Measurements from ENCODE around the gene AQP1. TPM values are rescaled to one million over a fixed set of nuclear protein-coding genes. Genes with fewer than 3 reads are reported as not detected.

The AQP1 gene
- total RNA-seq, 1 donor from 2014 or later: 155 TPM

DNA sequence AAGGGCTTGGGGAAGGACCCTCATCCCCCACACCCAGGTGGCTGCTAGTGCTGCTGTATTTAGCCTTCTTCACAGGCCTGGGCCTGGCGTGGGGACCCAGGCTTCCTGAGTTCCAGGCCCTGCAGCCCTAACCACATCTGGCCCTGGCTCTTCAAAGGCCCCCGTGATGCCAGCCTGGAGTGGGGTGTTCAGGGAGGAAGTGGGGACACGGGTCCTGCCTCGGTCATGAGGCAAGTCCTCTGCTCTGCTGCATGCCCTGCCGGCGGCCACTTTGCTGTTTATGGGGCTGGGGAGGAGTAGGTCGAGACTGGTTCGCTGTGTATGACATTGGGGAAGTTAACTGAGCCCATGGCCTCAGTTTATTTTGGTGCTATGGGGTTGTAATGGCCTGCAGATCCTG lies 8.5 kb upstream of the AQP1 start:
- intact Hi-C loops (cut with DNase I): no loop called here
- no peak for DNase-seq (ENCODE audit: low spot score)

- intact Hi-C loops (cut with DNase I): no loop called here
- no peak for DNase-seq (ENCODE audit: low spot score)
These were observed 7.1 kb upstream of the AQP1 start for GRCh38 chr7:30904561-30904960.

DNA sequence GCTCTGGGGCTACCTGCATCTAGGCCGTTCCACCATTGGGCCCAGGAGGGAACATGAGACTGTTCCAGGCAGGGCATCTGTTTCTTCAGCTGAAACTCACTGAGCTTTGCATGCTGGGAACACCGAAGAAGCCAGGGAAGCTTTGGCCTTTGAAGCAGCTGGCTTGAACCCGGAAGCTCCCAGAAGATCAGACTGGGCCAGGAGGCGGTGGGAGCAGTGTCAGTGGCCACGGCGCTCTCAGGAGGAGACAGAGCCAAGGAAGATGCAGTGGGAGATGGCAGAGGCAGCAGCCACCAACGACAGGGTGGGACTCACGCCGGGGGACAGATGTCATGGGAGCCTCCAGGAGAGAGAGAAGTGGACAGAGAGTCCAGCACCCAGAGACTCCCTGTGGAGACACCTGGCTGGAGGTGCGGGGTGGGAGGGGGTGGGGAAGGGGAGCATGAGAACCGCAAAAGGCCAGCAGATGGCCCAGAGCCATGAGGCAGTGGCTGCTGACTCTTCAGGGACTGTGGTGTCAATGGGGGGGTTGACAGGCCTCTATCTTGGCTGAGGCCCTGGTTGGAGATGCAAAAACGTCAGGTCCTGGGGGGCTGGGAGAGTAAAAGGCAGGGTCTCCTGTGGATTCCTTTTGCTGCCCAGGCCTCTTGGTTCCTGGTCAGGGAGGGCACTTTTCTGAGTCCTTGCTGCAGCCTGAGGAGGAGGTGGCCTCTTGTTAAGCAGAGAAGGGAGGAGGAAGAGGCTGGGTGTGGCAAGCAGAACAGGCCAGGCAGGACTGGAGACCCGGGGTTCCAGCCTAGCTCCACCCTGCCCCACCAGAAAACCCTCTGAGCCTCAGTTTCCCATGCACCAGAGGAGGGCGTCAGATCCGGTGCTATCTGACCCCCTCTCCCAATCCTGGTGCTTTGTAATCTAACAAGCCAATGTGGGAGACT lies 6.3 kb upstream of the AQP1 start:
- no peak for DNase-seq (ENCODE audit: low spot score)
- intact Hi-C loops (cut with DNase I): loop anchor here (5.0 kb wide), 1 partner anchor 103 kb away; no protein-coding TSS in a partner anchor

DNA sequence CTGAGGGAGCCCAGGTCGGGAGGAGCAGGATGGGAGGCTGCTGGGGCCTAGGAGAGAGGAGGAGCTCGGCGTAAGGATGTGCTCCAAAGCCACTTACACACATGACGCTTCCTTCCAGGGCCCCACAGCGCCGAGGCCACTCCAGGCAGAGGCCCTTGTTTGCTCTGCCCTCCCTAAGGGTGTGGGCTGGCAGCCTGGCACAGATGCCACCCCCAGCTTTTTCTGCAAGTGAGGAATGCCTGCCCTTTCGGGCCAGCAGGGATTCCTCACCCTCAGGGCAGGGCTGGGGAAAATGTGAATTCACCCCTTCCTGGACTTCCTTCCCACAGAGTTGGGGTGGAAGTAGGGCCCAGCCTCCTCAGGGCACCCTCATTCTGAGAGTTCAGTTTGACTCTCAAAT lies 5.6 kb upstream of the AQP1 start:
- intact Hi-C loops (cut with DNase I): loop anchor here (5.0 kb wide), 1 partner anchor 104 kb away; no protein-coding TSS in a partner anchor
- no peak for DNase-seq (ENCODE audit: low spot score)

- no peak for DNase-seq (ENCODE audit: low spot score)
- intact Hi-C loops (cut with DNase I): loop anchor here (5.0 kb wide), 1 partner anchor 104 kb away; no protein-coding TSS in a partner anchor
These were observed 5.0 kb upstream of the AQP1 start for GRCh38 chr7:30906515-30907240.

DNA sequence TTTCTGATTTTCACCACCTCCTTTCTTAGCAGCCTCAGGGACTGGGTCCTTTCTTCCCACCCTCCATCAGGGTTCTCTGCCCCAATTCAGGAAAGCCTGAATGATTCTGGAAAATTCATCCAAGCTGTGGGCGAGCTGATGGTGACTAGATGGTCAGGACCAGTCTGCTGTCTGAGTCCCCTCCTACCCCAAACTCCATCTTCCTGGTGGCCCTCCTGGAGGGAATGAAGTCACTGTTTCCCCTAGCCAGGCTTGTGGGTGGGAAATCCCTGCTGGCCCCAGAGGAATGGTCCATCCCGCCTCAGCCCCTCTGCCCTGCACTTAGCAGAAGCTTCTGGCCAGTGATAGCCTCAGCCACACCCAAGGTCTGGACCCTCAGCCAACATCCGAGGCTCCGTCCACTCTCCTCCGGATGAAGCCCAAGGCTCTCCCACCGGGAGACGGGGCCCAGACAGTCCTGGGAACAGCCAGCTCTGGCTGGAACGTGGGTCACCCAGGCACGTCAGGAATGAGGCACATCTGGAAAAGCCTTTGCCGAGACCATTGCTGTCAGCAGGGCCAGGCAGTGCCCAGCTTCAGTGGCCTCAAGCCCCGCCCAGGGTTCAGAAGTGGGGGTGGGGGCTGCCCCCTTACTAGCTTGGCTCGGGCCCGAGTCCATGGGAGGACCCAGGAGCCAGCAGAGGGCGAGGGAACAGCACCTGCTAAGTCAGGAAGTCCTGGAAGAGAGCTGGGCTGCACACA lies 4.0 kb upstream of the AQP1 start:
- DNase-seq (ENCODE audit: low spot score): no peak
- intact Hi-C loops (cut with DNase I): loop anchor here (5.0 kb wide), 1 partner anchor 105 kb away; no protein-coding TSS in a partner anchor

DNA sequence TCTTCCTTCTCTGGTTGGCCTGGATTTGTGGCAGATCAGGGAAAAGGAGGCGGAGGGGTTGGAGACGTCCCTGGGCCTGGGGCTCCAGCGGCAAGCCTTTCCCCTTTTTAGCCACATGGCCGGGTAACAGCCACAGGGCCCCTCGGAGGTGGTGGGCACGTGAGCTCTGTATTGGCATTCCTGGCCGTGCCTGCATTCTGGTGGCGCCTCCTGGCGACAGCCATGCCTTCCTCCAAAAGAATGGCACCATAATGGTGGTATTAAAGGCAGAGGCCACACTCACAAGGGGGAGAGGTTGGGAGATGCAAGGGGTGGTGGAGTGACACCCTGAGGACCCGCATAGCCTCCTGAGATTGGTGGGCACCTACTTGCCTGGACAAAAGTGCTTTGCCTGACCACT lies 3.0 kb upstream of the AQP1 start:
- intact Hi-C loops (cut with DNase I): loop anchor here (5.0 kb wide), 1 partner anchor 106 kb away; no protein-coding TSS in a partner anchor
- no peak for DNase-seq (ENCODE audit: low spot score)

- no peak for DNase-seq (ENCODE audit: low spot score)
- intact Hi-C loops (cut with DNase I): loop anchor here (5.0 kb wide), 1 partner anchor 107 kb away; no protein-coding TSS in a partner anchor
These were observed 2.2 kb upstream of the AQP1 start for GRCh38 chr7:30909431-30909830.

DNA sequence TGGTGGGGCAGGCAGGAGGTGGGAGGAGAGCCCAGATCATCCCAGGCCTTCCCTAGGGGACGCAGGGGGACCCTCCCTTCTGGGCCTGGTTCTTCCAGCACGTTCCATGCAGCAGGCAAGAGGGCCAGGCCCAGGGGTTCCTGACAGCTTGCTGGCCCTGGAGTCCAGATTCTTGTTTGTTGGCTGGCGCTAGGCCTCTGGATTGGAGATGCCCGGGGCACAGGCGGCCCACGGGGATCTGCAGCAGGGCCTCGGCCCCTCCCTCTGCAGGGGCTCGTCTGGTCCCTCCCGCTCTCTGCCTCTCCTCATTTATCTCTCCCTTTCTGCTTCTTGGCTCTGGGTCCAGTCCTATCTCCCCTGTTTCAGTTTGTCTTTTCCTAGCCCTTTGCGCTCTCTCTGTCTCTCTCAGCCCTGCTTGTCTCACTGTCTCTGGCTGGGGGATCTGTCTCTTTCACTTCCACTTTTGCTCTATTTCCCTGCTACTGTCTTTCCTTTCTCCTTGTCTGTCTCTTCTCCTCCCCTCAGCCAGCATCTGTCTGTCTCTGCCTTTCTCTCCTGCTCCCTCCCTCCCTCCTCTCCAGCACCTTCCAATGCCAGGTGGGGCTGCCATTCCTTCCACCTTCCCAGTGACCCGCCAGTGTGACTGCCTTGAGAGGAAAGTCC lies 1.1 kb upstream of the AQP1 start:
- DNase-seq (ENCODE audit: low spot score): no peak
- intact Hi-C loops (cut with DNase I): loop anchor here (5.0 kb wide), 1 partner anchor 158 kb away; the partner anchor contains the start of gene INMT

GRCh38 chr7:30911133-30911532 lies 520 bp upstream of the AQP1 start:
- no peak for DNase-seq (ENCODE audit: low spot score)
- intact Hi-C loops (cut with DNase I): loop anchor here (5.0 kb wide), 1 partner anchor 159 kb away; the partner anchor contains the start of gene INMT

DNA sequence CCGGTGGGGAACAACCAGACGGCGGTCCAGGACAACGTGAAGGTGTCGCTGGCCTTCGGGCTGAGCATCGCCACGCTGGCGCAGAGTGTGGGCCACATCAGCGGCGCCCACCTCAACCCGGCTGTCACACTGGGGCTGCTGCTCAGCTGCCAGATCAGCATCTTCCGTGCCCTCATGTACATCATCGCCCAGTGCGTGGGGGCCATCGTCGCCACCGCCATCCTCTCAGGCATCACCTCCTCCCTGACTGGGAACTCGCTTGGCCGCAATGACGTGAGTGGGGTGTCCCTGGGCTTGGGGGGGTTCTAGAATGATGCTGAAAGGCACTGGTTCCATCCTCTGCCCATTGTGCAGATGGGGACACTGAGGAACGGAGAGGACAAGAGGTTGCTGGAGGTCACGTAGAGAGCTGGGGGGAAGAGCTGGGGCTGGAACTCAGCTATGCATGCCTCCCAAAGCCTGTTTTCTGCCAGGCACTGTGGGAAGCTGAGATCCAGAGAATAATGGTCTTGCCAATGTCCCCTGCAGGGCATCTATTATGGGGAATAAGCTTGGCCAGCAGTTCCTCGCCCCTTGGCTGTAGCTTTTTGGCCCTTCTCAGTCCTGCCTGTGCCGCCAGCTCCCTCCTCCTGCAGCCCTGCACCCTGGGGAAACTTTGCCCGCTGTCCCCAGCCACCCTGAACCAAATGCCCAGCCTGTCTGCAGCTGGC lies 523 bp downstream of the AQP1 start:
- intact Hi-C loops (cut with DNase I): loop anchor here (5.0 kb wide), 1 partner anchor 160 kb away; the partner anchor contains the start of gene INMT
- no peak for DNase-seq (ENCODE audit: low spot score)

- no peak for DNase-seq (ENCODE audit: low spot score)
- intact Hi-C loops (cut with DNase I): loop anchor here (5.0 kb wide), 1 partner anchor 160 kb away; the partner anchor contains the start of gene INMT
These were observed 1.0 kb downstream of the AQP1 start for GRCh38 chr7:30912731-30912985.

GRCh38 chr7:30912986-30913811 lies 1.5 kb downstream of the AQP1 start:
- DNase-seq (ENCODE audit: low spot score): no peak
- intact Hi-C loops (cut with DNase I): loop anchor here (5.0 kb wide), 1 partner anchor 161 kb away; the partner anchor contains the start of gene INMT

DNA sequence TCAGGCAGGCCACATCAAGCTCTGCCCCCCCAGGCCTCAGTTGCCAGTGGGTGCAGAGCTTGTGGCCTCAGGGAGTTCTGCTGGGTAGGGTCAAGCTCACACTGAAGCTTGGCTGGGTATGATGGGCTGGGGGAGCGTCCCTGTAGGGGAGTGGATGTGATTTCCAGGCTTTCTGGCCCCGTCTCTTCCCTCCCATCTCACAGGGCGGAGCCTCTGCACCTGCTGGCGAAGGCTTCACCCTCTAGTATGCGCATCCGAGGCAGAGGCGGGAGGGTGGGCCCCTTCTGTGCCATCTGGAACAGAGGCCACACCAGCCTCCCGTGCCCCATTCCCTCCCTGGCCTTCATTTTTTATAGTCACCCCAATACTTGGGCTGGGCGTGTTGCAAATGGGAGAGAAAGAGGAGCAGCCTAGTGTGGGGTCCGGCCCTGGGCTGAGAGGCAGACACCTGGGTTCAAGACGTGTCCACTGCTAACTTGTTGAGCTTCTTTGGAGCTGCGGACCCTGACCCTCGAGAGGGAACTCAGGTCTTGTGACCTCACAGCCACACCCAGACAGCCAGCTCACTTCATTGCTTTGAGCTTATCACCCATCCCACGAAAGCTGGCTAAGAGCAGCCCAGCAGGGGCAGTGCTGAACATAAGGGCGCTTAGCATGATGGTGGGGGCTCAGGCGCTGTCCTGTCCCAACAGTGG lies 2.3 kb downstream of the AQP1 start:
- DNase-seq (ENCODE audit: low spot score): no peak
- intact Hi-C loops (cut with DNase I): loop anchor here (5.0 kb wide), 1 partner anchor 162 kb away; the partner anchor contains the start of gene INMT

- no peak for DNase-seq (ENCODE audit: low spot score)
- intact Hi-C loops (cut with DNase I): loop anchor here (5.0 kb wide), 1 partner anchor 162 kb away; the partner anchor contains the start of gene INMT
These were observed 2.9 kb downstream of the AQP1 start for GRCh38 chr7:30914596-30914995.

- intact Hi-C loops (cut with DNase I): no loop called here
- DNase-seq (ENCODE audit: low spot score): no peak
These were observed 3.5 kb downstream of the AQP1 start for GRCh38 chr7:30915005-30915601.

- no peak for DNase-seq (ENCODE audit: low spot score)
- intact Hi-C loops (cut with DNase I): no loop called here
These were observed 4.1 kb downstream of the AQP1 start for GRCh38 chr7:30915751-30916150.
